Osteocyte (in vitro differentiated cells): ENCODE data around the gene CPXM2. TPM values are rescaled to one million over a fixed set of nuclear protein-coding genes. Genes with fewer than 3 reads are reported as not detected.
"Not testable (repeated sequence)": the region's sequence is repeated elsewhere in the genome, so short reads cannot be mapped to it uniquely, and the experiment has no call there.

Experiments used
- DNase-seq: peaks from one replicate; pipeline ENCODE4 v3.0.0; 2021; ENCODE audit warnings: mixed read lengths; ENCODE audit not compliant: unreplicated experiment; ENCODE audit errors: extremely low spot score
- H3K27ac Mint-ChIP-seq: one replicate; pipeline ENCODE4 v1.8.0; 2021; ENCODE audit warnings: mild to moderate bottlenecking, mixed read lengths; ENCODE audit not compliant: unreplicated experiment
- H3K27me3 Mint-ChIP-seq: one replicate; pipeline ENCODE4 v1.8.0; 2021; ENCODE audit warnings: mixed read lengths; ENCODE audit not compliant: unreplicated experiment
- H3K36me3 Mint-ChIP-seq: one replicate; pipeline ENCODE4 v1.8.0; 2021; ENCODE audit warnings: mixed read lengths; ENCODE audit not compliant: unreplicated experiment
- H3K4me1 Mint-ChIP-seq: one replicate; pipeline ENCODE4 v1.8.0; 2021; ENCODE audit warnings: mixed read lengths; ENCODE audit not compliant: unreplicated experiment
- H3K4me3 Mint-ChIP-seq: one replicate; pipeline ENCODE4 v1.8.0; 2021; ENCODE audit warnings: mild to moderate bottlenecking, moderate library complexity, mixed read lengths; ENCODE audit not compliant: unreplicated experiment
- H3K9me3 Mint-ChIP-seq: one replicate; pipeline ENCODE4 v1.8.0; 2021; ENCODE audit warnings: mixed read lengths; ENCODE audit not compliant: unreplicated experiment
- total RNA-seq: library from RNA; stranded (reverse); gene quantifications from 2 replicates; pipeline ENCODE4 v1.2.1, GENCODE V29; 2021
- TF ChIP-seq, protein P1 (sequence below): fragments of 200-600 bp; sonication (generic); IDR thresholded peaks from 2 replicates; pipeline ENCODE4 v1.5.0; 2021; ENCODE audit warnings: antibody characterized with exemption, mild to moderate bottlenecking, moderate library complexity

CPXM2 gene
- total RNA-seq, 1 donor from 2014 or later: not detected

DNA sequence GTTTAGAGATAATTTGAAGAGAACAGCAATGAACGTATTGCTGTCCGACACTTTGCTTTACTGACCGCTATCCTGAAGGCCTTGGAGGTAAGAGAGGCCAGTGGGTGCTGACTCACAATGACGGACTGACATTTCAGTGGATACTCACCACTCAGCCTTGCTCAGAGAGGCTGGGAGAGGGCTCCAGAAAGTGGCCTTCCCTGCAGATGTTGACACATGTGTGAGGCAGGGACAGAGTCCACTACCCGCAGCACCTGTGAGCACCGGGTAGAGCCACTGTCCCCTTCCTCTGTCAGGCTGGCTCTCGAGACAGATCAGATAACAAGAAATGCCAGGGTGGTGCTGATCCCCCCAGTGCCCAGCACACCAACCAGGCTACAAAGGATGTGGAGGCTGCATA lies 150.5 kb downstream of the CPXM2 start:
- H3K4me1 Mint-ChIP-seq: no peaks in the 10 kb centered on the region
- H3K36me3 Mint-ChIP-seq: no peaks in the 10 kb centered on the region
- no peak overlapping the region for H3K4me3 Mint-ChIP-seq
- TF ChIP-seq, protein P1, sequence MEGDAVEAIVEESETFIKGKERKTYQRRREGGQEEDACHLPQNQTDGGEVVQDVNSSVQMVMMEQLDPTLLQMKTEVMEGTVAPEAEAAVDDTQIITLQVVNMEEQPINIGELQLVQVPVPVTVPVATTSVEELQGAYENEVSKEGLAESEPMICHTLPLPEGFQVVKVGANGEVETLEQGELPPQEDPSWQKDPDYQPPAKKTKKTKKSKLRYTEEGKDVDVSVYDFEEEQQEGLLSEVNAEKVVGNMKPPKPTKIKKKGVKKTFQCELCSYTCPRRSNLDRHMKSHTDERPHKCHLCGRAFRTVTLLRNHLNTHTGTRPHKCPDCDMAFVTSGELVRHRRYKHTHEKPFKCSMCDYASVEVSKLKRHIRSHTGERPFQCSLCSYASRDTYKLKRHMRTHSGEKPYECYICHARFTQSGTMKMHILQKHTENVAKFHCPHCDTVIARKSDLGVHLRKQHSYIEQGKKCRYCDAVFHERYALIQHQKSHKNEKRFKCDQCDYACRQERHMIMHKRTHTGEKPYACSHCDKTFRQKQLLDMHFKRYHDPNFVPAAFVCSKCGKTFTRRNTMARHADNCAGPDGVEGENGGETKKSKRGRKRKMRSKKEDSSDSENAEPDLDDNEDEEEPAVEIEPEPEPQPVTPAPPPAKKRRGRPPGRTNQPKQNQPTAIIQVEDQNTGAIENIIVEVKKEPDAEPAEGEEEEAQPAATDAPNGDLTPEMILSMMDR: no peak
- peaks cover 3% of the 10 kb centered on the region for H3K9me3 Mint-ChIP-seq
- H3K27me3 Mint-ChIP-seq: no peaks in the 10 kb centered on the region
- DNase-seq: no peak
- no peak overlapping the region for H3K27ac Mint-ChIP-seq

DNA sequence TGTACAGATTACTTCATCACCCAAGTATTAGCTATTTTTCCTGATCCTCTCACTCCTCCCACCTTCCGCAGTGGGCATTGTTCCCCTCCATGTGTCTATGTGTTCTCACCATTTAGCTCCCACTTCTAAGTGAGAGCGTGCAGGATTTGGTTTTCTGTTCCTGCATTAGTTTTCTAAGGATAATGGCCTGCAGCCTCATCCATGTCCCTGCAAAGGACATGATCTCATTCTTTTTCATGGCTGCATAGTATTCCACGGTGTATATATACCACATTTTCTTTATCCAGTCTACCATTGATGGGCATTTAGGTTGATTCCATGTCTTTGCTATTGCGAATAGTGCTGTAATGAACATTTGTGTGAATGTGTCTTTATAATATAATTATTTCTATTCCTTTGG lies 154.7 kb downstream of the CPXM2 start:
- H3K9me3 Mint-ChIP-seq: peaks cover 20% of the 10 kb centered on the region
- not testable (repeated sequence) for H3K36me3 Mint-ChIP-seq, DNase-seq

DNA sequence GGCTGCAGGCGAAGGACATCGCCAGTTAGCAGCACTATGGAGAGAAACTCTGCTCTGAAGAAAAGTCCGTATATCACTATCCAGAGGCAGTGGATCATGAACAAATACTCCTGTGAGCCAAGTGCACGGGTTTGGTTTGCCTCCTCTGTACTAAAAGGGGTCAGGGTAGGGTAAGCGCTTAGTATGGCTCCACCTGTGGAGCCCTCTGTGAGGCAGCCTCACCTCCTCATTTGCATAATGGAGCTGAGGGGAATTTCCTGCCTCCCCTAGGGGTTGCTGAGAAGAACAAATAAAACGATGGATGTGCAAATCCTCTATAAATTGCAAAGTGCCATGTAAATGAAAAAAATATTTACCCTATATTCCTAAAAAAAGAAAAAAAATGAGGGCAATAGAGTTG lies 162.1 kb downstream of the CPXM2 start:
- H3K4me1 Mint-ChIP-seq: no peaks in the 10 kb centered on the region
- DNase-seq: no peak
- no peaks in the 10 kb centered on the region for H3K36me3 Mint-ChIP-seq
- no peak overlapping the region for H3K4me3 Mint-ChIP-seq
- TF ChIP-seq, protein P1: no peak
- no peak overlapping the region for H3K27ac Mint-ChIP-seq
- no peaks in the 10 kb centered on the region for H3K27me3 Mint-ChIP-seq
- peaks cover 43% of the 10 kb centered on the region for H3K9me3 Mint-ChIP-seq

More for the DNA sequence above, 154.7 kb downstream of the CPXM2 start:
- not testable (repeated sequence) for H3K4me1 Mint-ChIP-seq, H3K4me3 Mint-ChIP-seq, H3K27me3 Mint-ChIP-seq, H3K27ac Mint-ChIP-seq

DNA sequence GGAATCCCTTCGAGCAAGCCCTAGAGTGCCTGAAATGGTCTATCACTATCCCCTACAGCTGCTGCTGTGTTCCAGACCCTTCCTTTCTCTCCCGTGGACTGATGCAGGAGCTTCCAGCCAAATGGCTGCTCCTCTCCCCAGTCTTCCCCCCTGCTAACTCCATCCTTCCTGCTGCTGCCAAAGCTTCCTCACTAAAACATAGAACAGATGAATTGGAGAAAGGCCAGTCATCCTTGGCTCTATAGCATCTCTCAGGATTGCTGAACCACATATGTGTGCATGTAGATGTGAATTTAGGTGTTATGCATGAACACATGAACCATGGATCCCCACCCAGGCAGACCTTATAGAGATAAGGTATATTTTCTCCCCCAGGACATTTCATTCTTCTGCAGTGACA lies 164.8 kb downstream of the CPXM2 start:
- Mint-ChIP-seq H3K4me3 (no peak overlapping the region), H3K4me1 (no peaks in the 10 kb centered on the region), H3K9me3 (peaks cover 39% of the 10 kb centered on the region), H3K27ac (no peak overlapping the region), H3K27me3 (no peaks in the 10 kb centered on the region), H3K36me3 (no peaks in the 10 kb centered on the region)
- DNase-seq: no peak
- TF ChIP-seq, protein P1: no peak

DNA sequence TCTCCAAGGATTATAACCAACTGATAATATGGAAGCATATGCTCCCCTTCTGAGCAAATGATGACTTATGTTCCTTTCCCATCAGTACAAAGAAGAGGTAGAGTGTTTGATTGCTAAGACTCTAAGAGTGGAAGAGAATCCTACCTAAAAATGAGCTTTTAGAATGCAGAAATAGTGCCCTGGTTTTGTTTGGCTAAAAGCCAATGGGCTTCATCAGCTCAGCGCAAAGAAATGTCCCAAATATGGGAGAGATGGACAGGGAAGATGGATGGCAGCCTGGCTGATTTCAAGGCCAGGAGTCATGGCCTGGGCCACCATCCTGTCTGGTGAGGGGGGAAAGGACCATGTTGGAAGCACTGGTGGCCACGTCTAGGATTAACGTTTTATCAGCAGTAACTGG lies 165.2 kb downstream of the CPXM2 start:
- no peak overlapping the region for H3K27ac Mint-ChIP-seq
- H3K36me3 Mint-ChIP-seq: no peaks in the 10 kb centered on the region
- no peak for DNase-seq
- H3K27me3 Mint-ChIP-seq: no peaks in the 10 kb centered on the region
- TF ChIP-seq, protein P1: no peak
- H3K4me3 Mint-ChIP-seq: no peak overlapping the region
- H3K4me1 Mint-ChIP-seq: no peaks in the 10 kb centered on the region
- H3K9me3 Mint-ChIP-seq: peaks cover 37% of the 10 kb centered on the region

DNA sequence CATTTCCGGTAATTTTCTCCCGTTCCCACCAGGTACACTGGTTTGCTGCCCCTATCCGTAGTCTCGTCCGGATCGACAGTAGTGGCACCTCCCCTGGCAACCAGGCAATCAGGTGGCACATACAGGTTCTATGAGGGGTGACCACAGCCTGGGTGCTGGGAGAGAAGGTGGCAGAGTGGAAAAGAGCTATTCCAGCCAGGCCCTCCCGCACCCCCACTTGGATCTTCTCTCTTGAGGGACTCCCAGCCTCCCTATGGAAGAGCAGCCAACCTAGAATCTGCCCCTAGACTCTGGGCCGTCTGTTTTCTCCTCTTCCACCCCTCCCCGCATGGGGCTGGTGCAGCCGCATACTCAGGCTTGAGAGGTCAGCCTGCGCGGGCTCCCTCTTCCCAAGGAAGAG lies 166.9 kb downstream of the CPXM2 start:
- Mint-ChIP-seq H3K9me3 (peaks cover 30% of the 10 kb centered on the region), H3K4me1 (no peaks in the 10 kb centered on the region), H3K36me3 (no peaks in the 10 kb centered on the region), H3K27ac (no peak overlapping the region), H3K4me3 (no peak overlapping the region), H3K27me3 (no peaks in the 10 kb centered on the region)
- TF ChIP-seq, protein P1: no peak
- DNase-seq: no peak
